DND-41 (cell line): ENCODE data around the gene IQCM.

Experiments used
- ATAC-seq: fragments of 200-7000 bp; cut with Tn5 transposase; 3 replicates; pipeline ENCODE4 v1.9.1; 2021; ENCODE audit warnings: low read depth; ENCODE audit not compliant: insufficient read depth
- DNase-seq: peaks from one replicate; pipeline ENCODE4 v3.0.0-alpha.2; 2020
- H2AFZ ChIP-seq: 2 replicates; pipeline ENCODE4 v1.6.0; 2012; ENCODE audit warnings: low read depth, low read length
- H3K27ac ChIP-seq: 2 replicates; pipeline ENCODE4 v1.5.1; 2012; ENCODE audit warnings: low read length, inconsistent platforms
- H3K27me3 ChIP-seq: fragments of 200-600 bp; sonication (generic); 2 replicates; pipeline ENCODE4 v1.6.0; 2012; ENCODE audit warnings: low read length, mild to moderate bottlenecking, inconsistent platforms; ENCODE audit not compliant: insufficient read depth, poor library complexity
- H3K36me3 ChIP-seq: 2 replicates; pipeline ENCODE4 v1.5.1; 2012; ENCODE audit warnings: low read length, inconsistent platforms; ENCODE audit not compliant: insufficient read depth
- H3K4me1 ChIP-seq: 2 replicates; pipeline ENCODE4 v1.5.1; 2012; ENCODE audit warnings: mild to moderate bottlenecking, low read length; ENCODE audit not compliant: insufficient read depth
- H3K4me2 ChIP-seq: 2 replicates; pipeline ENCODE4 v1.6.0; 2012; ENCODE audit warnings: mild to moderate bottlenecking, moderate library complexity, low read length, inconsistent platforms; ENCODE audit not compliant: insufficient read depth
- H3K4me3 ChIP-seq, 2 experiments: fragments of 200-600 bp in 1 of 2; shearing (Covaris generic) in 1 of 2; 2 replicates each; pipeline ENCODE4 v1.5.1; 2012 to 2016; ENCODE audit warnings: inconsistent platforms in 2 of 2, low read length in 2 of 2, mild to moderate bottlenecking in 2 of 2, low read depth in 1 of 2, moderate library complexity in 1 of 2
- H3K79me2 ChIP-seq: 2 replicates; pipeline ENCODE4 v1.6.0; 2012; ENCODE audit warnings: low read length, inconsistent platforms; ENCODE audit not compliant: insufficient read depth
- H3K9ac ChIP-seq: 2 replicates; pipeline ENCODE4 v1.6.0; 2012; ENCODE audit warnings: low read depth, mild to moderate bottlenecking, inconsistent platforms, low read length, moderate library complexity
- H3K9me3 ChIP-seq: 2 replicates; pipeline ENCODE4 v1.5.1; 2012; ENCODE audit warnings: low read length, moderate library complexity, mild to moderate bottlenecking, inconsistent platforms; ENCODE audit not compliant: insufficient read depth, severe bottlenecking
- H4K20me1 ChIP-seq: 2 replicates; pipeline ENCODE4 v1.6.0; 2012; ENCODE audit warnings: low read length; ENCODE audit not compliant: insufficient read depth
- CTCF ChIP-seq: IDR thresholded peaks from 2 replicates; pipeline ENCODE4 v1.5.1; 2012; ENCODE audit warnings: borderline replicate concordance, low read length, moderate library complexity, mild to moderate bottlenecking; ENCODE audit not compliant: poor library complexity, severe bottlenecking; ENCODE audit errors: extremely low read depth
- EZH2 ChIP-seq: IDR thresholded peaks from 3 replicates; pipeline ENCODE4 v1.6.1; 2012; ENCODE audit warnings: borderline replicate concordance, low read depth, mild to moderate bottlenecking, moderate library complexity, low read length, inconsistent platforms; ENCODE audit not compliant: severe bottlenecking

Gene IQCM

DNA sequence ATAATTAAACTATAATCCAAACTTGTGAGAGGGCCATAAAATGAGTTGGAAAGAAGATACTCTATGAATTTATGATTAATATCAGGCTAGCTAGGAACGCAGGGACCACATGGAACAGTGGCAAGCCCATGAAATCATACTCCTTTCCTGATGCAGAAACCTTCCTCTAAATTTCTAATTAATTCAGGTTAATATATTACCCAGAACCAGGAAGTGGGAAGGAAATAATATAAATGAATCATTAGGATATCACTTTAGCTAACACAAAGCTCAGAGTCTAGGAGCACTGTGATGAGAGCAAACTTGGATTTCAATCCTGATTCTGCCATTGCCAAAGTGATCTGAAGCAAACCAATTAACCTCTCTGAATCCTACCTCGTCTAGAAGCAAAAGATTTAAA is 68.0 kb downstream of the IQCM start:
- no peak for ATAC-seq
- Histone ChIP-seq H4K20me1 (no peaks in the 10 kb centered on the region), H3K4me2 (no peak overlapping the region), H3K27me3 (no peaks in the 10 kb centered on the region), H3K4me3 (no peak overlapping the region), H3K36me3 (no peaks in the 10 kb centered on the region), H3K79me2 (no peaks in the 10 kb centered on the region), H3K27ac (no peak overlapping the region), H2AFZ (no peak overlapping the region), H3K4me1 (no peaks in the 10 kb centered on the region), H3K9ac (no peak overlapping the region), H3K9me3 (no peaks in the 10 kb centered on the region)
- DNase-seq, result no peak
- TF ChIP-seq CTCF (no peak), EZH2 (no peak)

- ATAC-seq (no peak), DNase-seq (no peak)
Observed at GRCh38 chr4:149746276-149746675, 69.4 kb downstream of the IQCM start.

DNA sequence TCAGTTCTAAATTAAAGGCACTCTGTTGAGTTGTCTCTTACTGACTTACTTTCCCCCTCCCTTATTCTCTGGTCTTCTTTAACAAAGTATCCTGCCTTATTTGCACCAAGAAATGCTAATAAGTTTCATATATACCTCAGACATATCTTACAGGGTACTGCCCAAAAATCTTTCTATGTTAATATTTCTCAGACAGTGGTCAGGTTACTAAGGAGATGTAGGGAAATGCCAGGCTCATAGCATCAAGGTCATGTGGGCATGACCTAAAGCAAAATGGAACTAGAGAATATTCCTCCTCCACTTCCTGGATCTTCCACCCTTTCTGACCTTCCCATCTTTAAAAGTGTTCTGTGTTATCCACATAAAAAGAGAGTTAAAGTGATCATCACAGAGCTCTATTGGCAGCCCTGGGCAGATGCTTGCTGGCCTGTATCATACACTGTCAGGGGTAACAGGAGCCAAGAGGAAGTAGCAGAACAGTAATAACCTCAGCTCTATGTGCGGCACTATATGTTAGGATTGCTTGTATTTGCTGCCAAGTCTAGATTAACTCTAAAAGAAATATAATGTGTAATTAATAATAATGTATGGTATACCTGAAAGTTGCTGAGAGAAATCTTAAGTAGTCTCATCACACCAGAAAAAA is 74.3 kb downstream of the IQCM start:
- no peaks in the 10 kb centered on the region for H3K79me2 ChIP-seq
- H3K27ac ChIP-seq, result no peak overlapping the region
- H3K4me3 ChIP-seq, result no peak overlapping the region
- no peak overlapping the region for H2AFZ ChIP-seq
- TF ChIP-seq CTCF, result no peak
- TF ChIP-seq EZH2, result no peak
- no peak overlapping the region for H3K4me2 ChIP-seq
- no peaks in the 10 kb centered on the region for H3K36me3 ChIP-seq
- no peaks in the 10 kb centered on the region for H3K9me3 ChIP-seq
- no peak overlapping the region for H3K9ac ChIP-seq
- no peaks in the 10 kb centered on the region for H3K4me1 ChIP-seq
- ATAC-seq (no peak), DNase-seq (no peak)
- H3K27me3 ChIP-seq, result no peaks in the 10 kb centered on the region
- no peaks in the 10 kb centered on the region for H4K20me1 ChIP-seq

More at GRCh38 chr4:149746276-149746675, 69.4 kb downstream of the IQCM start:
- Histone ChIP-seq H4K20me1 (no peaks in the 10 kb centered on the region), H3K4me1 (no peaks in the 10 kb centered on the region), H3K27ac (no peak overlapping the region), H2AFZ (no peak overlapping the region), H3K9ac (no peak overlapping the region), H3K4me2 (no peak overlapping the region), H3K79me2 (no peaks in the 10 kb centered on the region), H3K4me3 (no peak overlapping the region), H3K9me3 (no peaks in the 10 kb centered on the region), H3K36me3 (no peaks in the 10 kb centered on the region), H3K27me3 (no peaks in the 10 kb centered on the region)
- TF ChIP-seq CTCF (no peak), EZH2 (no peak)
